Measurements from ENCODE around the gene CTSV. TPM values are rescaled to one million over a fixed set of nuclear protein-coding genes. Genes with fewer than 3 reads are reported as not detected.
"Not testable (repeated sequence)": the region's sequence is repeated elsewhere in the genome, so short reads cannot be mapped to it uniquely, and the experiment has no call there.

CTSV gene
- total RNA-seq, 1 donor from 2014 or later, result 9.6 TPM

DNA sequence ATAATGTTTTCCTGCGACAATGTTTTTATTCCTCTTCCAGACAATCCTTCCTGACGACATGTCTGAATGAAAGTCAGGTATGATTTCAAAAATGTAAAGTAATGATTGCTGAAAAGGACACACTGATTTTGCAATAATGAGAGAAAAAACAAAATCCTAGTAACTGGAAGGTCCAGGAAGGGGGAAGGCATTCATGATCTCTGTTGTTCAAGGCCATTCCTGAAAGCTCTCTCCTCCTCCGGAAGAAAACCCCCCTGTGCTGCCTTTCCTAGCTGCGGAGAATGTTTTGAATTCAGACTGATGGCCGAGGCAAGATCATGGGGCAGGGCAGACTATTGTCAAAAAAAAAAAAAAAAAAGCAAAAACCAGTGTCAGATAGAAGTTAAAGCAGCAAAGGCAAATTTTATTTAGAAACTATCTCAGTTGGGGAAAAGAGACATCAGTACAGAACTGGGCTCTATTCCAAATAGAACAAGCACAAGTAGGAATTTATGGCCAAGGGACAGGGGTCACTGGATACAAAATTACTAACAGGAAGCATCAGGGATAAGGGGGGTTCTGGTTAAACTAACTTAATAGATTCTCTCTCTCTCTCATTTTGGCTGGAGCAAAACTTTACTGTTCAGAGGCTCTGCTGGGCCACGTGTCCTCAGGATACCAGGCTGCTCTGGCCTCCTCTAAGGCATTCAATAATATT is 36.5 kb upstream of the CTSV start:
- no peak for TF ChIP-seq CTCF (conservative IDR thresholded peaks at IDR 0.05; ENCODE audit: low read depth, low read length)
- no peak for DNase-seq (ENCODE audit: low read depth)

DNA sequence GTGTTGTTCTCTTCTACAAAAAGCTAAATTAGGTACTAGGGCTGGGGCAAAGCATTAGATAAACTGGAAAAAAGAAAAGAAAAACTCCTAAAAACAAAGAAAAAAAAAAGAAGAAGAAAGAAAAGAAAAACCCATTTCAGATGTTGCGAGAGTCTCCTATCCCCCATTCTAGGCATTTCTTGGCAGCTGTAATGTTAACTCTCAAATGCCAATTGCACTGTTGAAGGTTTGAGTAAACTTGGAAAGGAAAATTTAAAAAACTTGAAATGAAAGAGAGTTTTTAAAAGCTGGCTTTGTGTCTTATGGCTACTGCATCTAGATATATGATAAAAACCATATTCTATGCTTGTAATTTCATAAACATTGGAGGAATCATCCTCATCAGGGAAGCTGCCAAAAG is 34.6 kb upstream of the CTSV start:
- no peak overlapping the region for H3K4me3 ChIP-seq (ENCODE audit: low read depth, low read length)
- no peak for DNase-seq (ENCODE audit: low read depth)
- TF ChIP-seq CTCF (conservative IDR thresholded peaks at IDR 0.05; ENCODE audit: low read depth, low read length), result no peak

More for the DNA sequence above, 36.5 kb upstream of the CTSV start:
- H3K4me3 ChIP-seq (ENCODE audit: low read depth, low read length), result no peak overlapping the region

DNA sequence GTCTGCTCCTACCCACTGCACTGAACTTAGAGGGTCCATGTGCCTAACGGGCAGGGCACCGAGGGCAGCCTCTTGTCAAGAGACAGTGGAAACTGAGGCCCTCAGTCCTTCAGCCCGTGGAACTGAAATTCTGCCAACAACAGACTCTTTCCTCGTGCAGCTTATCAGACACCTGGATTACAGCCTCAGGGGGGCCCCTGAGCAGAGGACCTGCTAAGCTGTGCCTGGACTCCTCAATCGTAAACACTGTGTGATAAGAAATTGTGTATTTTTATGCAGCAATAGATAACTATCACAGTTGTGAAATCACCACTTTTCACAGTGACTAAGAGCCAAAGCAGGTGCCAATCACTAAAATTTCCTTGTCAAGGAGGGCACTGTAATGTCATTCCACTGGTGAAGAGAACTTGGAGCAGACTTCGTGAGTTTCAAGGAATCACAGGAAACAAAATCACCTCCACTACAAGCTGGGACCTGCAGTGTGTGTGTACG is 33.4 kb upstream of the CTSV start:
- no peak for DNase-seq (ENCODE audit: low read depth)
- no peak overlapping the region for H3K4me3 ChIP-seq (ENCODE audit: low read depth, low read length)
- no peak for TF ChIP-seq CTCF (conservative IDR thresholded peaks at IDR 0.05; ENCODE audit: low read depth, low read length)

DNA sequence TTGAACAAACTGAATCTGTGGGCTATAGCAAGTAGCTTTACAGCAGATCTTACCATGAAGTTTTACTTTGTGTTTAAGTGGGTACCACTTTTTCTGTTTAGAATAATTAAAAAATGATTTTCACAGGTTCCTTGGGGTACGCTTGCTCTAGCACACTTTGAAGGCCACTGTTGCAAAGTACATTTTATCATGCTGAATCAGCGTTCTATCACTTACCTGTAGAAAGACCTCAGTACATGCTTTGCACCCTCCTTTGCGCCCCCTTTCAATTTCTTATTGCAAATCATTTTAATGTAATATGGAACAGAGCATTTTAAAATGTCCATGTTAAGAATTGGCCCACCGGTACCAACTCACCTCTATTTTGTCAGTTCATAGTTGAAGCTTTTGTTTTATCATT is 31.4 kb upstream of the CTSV start:
- H3K4me3 ChIP-seq (ENCODE audit: low read depth, low read length); DNase-seq (ENCODE audit: low read depth): not testable (repeated sequence)

GRCh38 chr9:97067490-97067889 is 28.5 kb upstream of the CTSV start:
- DNase-seq (ENCODE audit: low read depth), result no peak
- no peak for TF ChIP-seq CTCF (conservative IDR thresholded peaks at IDR 0.05; ENCODE audit: low read depth, low read length)
- H3K4me3 ChIP-seq (ENCODE audit: low read depth, low read length), result no peak overlapping the region

- no peak overlapping the region for H3K4me3 ChIP-seq (ENCODE audit: low read depth, low read length)
- DNase-seq (ENCODE audit: low read depth), result no peak
- no peak for TF ChIP-seq CTCF (conservative IDR thresholded peaks at IDR 0.05; ENCODE audit: low read depth, low read length)
Measured at GRCh38 chr9:97064176-97064575, 25.2 kb upstream of the CTSV start.

- TF ChIP-seq CTCF (conservative IDR thresholded peaks at IDR 0.05; ENCODE audit: low read depth, low read length), result no peak
- no peak for DNase-seq (ENCODE audit: low read depth)
- H3K4me3 ChIP-seq (ENCODE audit: low read depth, low read length), result no peak overlapping the region
Measured at GRCh38 chr9:97060796-97061195, 21.9 kb upstream of the CTSV start.

All from epithelial cell of proximal tubule (primary cell).